ENCODE results near the gene SLC22A4.

Gene SLC22A4

GRCh38 chr5:132293992-132294727 is at the start of gene SLC22A4:
SLC22A4 (plus strand) TSS chr5:132294394; CDS start chr5:132294617, 223 bp downstream.
- peak; percentile 90 for DNase-seq

GRCh38 chr5:132245593-132245992 is 48.6 kb upstream of the SLC22A4 start:
- no peak for DNase-seq

DNA sequence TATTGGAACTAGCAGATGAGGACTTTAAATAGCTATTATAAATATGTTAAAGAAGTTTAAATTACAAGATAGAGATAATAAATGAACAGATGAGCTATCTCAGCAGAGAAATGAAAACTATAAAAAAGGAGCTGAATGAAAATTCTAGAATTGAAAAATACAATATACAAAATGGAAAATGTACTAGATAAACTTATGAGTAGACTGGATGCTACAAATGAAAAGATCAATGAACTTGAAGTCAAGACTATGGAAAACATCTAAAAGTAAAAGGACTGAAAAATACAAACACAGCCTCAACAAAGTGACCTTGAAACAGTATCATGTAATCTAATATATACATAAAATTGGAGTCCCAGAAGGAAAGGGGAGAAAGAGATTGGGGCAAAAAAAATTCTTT is 47.4 kb upstream of the SLC22A4 start:
- DNase-seq: no peak

- no peak for DNase-seq
Measured at GRCh38 chr5:132250547-132250946, 43.6 kb upstream of the SLC22A4 start.

- no peak for DNase-seq
Measured at GRCh38 chr5:132251220-132251725, 42.9 kb upstream of the SLC22A4 start.

DNA sequence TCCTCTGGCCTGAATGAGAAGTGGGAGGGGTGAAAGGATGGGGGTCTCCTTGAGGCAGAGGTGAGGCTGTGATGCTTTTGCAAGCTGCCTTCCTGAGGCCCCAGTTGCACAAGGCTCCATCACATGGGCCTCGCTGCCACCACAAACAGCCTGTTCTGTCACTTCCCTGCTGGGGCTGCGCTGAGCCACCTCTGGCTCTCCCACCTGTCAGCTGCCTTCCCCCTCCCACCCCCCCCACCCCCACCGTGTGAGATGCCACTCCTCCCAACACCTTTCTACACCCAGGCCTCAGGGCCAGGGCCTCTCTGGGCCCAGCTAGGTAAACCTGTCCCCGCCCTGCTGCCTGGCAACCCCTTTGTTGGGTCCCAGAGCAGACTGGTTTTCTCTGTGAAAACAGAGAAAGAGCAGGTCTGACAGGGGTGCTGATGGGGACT is 41.2 kb upstream of the SLC22A4 start:
- DNase-seq: no peak

DNA sequence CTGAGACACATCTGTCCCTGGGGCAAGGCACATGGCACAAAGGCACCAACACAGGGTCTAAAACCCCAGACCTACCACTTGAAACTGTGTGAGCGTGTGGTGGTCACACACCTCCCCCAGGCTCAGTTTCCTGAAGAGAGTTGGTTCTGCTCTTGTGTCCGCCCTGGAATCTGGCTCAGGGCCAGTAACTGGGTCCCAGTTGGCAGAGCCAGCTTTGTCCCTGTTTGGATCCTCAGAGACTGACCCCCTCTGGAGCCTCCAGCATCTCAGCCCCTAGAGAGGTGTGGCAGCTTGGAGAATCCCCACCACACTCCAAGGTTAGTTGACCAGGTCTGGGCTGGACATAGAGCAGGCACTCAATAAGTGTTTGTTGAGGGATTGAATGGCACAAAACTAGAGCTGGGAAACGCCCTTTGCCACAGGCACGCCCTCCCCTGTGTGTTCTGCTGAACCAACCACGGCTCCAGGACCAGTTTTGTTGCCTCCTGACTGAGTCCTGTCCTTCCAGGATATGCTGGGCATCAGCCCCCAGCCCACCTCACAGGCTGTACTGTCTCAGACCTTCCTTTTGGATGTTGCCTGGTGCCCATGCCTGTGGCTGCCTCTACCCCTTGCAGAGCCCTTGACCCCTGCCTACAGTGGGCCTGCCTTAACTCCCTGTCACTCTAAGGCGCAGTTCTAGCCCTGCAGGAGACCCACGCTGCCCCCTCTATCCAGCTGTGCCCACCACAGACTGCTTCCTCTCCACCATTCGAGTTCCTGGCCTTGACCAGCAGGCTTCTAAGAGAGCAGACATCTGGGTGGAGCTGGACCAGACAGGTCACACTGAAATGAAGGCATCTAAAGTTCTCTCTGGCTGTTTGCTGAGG is 40.5 kb upstream of the SLC22A4 start:
- no peak for DNase-seq

DNA sequence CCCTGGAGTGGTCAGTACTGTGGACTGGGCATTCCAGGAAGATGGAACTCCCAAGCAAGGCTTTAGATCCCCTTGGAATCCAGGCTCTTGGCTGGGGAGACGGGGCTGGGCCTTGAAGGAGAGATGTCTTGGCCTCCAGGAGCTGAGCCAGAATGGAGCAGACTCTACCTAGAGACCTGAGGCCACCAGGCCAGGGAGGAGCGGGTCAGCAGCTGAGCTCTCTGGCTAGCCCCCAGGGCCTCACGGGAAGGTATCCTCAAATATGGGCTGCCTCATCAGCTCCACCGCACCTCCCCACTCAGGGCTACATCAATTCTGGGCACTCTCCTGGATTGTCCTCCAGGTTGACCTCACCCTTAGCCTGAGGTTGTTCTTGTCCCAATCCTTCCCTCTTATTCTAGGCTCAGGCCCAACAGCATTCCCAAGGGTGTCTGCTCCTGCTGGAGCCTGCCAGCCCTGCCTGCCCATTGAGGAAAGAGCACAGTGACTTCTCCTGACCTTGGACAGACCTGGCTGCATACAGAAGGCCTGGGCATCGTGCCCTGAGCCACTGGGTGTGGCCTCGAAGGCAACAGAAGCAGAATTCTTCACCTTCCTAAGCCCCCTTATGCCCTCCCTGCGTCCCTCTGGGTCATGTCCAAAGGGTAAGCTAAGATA is 39.7 kb upstream of the SLC22A4 start:
- no peak for DNase-seq

- no peak for DNase-seq
Measured at GRCh38 chr5:132256086-132256782, 38.0 kb upstream of the SLC22A4 start.

GRCh38 chr5:132256783-132257130 is 37.4 kb upstream of the SLC22A4 start:
- no peak for DNase-seq

- no peak for DNase-seq
Measured at GRCh38 chr5:132257131-132258101, 36.8 kb upstream of the SLC22A4 start, which contains the start of gene PDLIM4. PDLIM4 (plus strand) TSS chr5:132257696; CDS start chr5:132257735, 39 bp downstream.

DNA sequence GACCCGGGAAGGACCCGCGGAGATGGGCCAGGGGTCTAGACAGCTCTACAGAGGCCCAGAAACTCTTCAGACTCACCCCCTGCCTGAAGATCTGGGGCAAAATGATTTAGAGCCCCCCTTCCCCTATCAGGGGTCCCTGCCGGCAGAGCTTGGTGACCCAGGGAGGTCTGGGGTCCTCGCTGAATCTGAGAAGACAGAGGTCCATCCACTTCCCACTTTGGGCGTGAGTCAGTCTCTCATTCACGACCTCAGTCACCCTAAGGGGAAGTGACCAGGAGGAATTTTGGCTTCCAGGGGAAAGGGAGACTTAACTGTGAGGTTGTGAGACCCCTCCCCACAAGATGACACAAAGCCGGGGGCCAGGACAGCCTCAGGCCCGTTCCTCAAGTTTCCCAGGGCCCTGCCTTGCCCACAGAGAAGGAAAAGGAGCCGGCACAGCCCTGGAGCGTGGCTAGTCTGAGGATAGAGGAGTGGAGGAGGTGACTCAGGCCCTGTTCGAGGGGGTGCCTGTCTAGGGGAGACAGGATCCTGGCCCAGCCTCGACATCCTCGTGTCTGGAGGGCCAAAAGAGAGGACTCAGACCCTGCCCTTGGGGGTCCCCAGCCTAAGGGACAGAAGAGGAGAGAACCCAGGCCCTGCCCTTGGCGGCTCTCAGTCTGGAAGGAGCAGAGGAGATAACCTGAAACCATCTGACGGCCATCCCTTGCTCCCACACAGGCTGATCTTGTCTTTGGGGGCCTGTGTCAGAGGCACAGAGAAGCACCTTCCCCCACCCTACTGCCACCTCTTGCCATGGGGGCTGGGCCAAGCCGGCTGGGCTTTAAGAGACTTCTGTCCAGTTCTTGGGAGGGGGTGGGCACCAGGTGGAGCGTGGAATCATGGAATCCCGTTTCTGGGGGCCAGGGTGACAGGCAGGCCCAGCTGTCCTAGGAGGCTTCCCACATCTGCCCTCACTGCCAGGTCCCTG is 35.8 kb upstream of the SLC22A4 start:
- DNase-seq: no peak

DNA sequence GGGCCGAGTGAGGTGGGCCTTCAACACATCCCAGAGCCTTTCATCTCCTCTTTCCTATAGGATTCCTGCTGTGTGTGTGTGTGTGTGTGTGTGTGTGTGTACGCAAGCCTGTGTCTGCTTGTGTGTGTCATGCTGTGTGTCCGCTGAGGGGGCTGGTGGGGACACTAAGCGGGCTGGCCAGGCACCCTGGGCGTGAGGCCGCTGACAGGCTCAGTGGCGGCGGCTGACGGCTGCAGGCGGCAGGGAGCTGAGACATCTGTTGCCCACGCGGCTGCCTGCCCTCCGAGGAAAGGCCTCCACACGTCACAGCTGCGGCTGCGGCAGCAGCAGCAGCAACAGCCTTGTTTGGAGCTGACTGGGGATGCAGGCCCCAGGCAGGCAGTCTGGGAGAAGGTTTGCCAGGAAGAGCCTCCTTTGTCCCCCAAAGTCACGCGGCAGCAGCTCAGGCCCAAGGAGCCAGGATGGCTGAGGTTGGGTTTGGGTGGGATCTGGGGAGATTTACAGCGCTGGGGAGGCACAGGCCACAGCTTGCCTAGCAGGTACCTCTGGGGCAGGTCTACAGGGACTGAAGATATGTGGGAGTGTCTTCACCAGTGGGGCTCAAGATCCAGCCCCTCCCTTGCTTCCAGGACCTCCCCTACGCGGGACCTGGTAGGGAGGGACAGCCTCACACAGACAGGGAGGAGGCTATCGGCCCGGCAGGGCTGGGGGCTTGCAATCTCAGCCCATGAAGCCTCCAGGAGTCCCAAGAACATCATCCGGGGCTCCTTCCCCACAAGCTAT is 34.9 kb upstream of the SLC22A4 start:
- no peak for DNase-seq

DNA sequence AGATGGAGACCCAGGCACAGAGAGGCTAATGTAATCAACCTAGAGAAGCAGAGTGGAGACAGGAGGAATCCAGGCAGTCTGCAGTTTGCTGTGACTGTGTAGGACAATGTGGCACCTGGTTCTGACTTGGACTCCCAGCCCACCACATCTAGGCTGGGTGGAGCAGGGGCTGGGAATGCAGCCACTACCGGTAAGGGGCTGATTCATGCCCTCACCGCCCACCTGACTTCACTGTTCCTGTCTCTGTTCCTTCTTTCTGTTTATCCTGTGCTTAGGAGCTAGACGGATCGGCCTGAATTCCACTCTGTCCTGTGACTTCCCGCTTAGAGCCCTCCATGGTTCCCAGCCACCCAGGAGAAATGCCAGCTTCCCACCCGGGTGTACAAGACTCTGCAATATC is 34.1 kb upstream of the SLC22A4 start:
- DNase-seq: no peak

DNA sequence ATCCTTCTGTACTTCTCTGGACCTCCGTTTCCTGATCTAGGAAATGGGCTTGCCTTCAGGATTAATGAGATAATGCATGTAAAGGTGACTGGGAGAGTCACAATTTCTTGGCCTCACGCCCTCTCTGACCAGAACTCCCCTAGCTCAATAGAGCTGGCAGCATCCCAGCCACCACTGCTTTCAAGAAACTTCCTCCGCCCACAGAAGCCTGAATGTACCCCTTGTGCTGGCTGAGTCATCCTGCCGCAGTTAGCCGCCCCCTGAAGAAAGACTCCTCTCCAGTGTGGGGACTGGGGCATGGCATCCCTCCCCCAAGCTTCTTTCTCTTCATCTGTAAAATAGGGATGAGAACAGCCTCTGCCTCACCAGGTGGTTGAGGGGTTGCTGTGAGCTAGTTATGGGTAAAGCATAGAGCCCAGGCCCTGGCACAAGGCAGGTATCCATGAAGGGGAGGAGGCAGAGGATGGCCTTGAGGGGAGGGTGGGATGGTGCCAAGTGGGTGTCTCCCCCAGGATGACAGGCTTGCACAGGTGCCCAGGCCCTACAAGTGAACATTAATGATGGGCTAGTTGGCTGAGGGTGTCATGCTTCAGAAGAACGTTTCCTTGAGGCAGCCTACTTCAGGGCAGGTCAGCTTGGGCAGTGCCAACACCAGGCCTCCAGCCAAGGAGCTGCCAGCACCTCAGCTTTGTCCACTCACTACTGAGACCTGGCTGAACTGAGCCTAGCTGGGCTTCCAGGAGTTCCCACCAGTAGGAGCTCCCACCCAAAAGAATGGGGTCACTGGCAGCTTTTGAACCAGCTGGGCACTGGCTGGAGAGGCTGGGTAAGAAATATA is 33.3 kb upstream of the SLC22A4 start:
- DNase-seq: no peak

DNA sequence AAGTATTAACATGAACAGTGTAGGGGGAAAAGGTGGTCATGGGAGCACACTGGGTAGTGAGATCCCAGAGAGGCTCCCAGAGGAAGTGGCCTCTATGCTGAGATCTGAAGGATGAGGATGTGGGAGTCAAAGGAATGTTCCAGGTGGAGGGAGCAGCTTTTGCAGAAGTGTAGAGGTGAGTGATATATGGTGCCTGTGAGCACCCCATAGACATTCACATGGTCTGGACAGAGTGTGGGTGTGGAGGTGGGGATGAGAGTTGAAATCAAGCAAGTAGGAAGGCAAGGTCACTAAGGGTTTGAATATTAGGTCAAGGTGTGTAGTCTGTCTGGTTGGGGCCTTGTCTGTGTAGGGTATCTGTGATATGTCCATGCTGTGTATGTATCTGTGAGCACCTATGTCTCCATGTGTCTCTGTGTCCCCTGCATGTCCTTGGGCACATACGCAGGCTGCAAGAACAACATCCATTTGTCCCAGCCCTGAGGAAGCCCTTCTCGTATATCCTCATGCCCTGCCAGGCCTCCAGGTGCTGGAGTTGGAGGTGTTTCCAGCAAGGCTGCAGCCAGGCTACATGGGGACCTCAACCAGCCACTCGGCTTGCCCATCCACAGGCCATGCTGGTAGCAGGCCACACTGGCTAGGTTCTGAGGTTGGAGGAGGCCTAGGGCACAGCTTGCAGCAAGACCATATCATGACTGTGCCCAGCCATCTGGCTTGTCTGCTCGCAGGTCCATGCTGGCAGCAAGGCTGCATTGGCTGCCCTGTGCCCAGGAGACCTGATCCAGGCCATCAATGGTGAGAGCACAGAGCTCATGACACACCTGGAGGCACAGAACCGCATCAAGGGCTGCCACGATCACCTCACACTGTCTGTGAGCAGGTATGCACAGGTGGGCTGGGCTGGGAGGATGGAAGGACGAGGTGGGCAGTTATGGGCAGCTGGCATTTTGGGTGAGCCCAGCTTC is 32.0 kb upstream of the SLC22A4 start:
- no peak for DNase-seq

- no peak for DNase-seq
Measured at GRCh38 chr5:132262882-132263547, 31.2 kb upstream of the SLC22A4 start.

Data from NCI-H1436 (cell line).